Peyer's patch (tissue), 4 donors: ENCODE results near the gene ERGIC3. TPM values are rescaled to one million over a fixed set of nuclear protein-coding genes. Genes with fewer than 3 reads are reported as not detected.

Experiments used
- DNase-seq, 3 donors: peaks; one replicate each; pipeline ENCODE4 v3.0.0-alpha.2; 2017 to 2019
- H3K27ac ChIP-seq, 4 donors: fragments of 200-600 bp; sonication (generic); one replicate each; pipeline ENCODE4 v1.5.1; 2016 to 2019
- H3K27me3 ChIP-seq, 2 donors: fragments of 200-600 bp; sonication (generic); one replicate each; pipeline ENCODE4 v1.5.1; 2019
- H3K36me3 ChIP-seq, 3 donors: fragments of 200-600 bp; sonication (generic); one replicate each; pipeline ENCODE4 v1.5.1; 2016 to 2019
- H3K4me1 ChIP-seq, 4 donors: fragments of 200-600 bp; sonication (generic); one replicate each; pipeline ENCODE4 v1.5.1; 2016 to 2019
- H3K4me3 ChIP-seq, 4 donors: fragments of 200-600 bp; sonication (generic); 1 replicate in 3 of 4; 2 replicates in 1 of 4; pipeline ENCODE4 v1.5.1; 2016 to 2019; ENCODE audit warnings: mild to moderate bottlenecking in 1 of 4
- H3K9me3 ChIP-seq, 4 donors: fragments of 200-600 bp; sonication (generic); one replicate each; pipeline ENCODE4 v1.5.1; 2016 to 2019; ENCODE audit warnings: mild to moderate bottlenecking in 1 of 4
- CTCF ChIP-seq, 6 experiments: fragments of 450-650 bp in 4 of 6; fragments of 200-600 bp in 2 of 6; sonication (generic) in 1 of 6; IDR thresholded peaks; one replicate each; pipeline ENCODE4 v1.5.1; 2017 to 2019; ENCODE audit warnings: antibody characterized with exemption in 6 of 6, mild to moderate bottlenecking in 3 of 6, moderate library complexity in 1 of 6
- POLR2A ChIP-seq, 2 donors: fragments of 450-650 bp; IDR thresholded peaks; one replicate each; pipeline ENCODE4 v1.5.1; 2017; ENCODE audit warnings: antibody characterized with exemption in 2 of 2, mild to moderate bottlenecking in 2 of 2, moderate library complexity in 2 of 2
- total RNA-seq, 4 donors: library from RNA; depleted of rRNA; stranded (reverse); fragments of >200 nt; gene quantifications; one replicate each; pipeline ENCODE4 v1.1.0, GENCODE V29; 2016

Gene ERGIC3
- total RNA-seq, 4 donors from 2014 or later: 183 to 233 (median 201) TPM

GRCh38 chr20:35595456-35595855 lies 53.6 kb downstream of the ERGIC3 start:
- H3K36me3 ChIP-seq: no peaks in the 10 kb centered on the region
- peaks cover 0 to 2% (median under 1%) of the 10 kb centered on the region in 4 donors for H3K4me1 ChIP-seq
- H3K4me3 ChIP-seq: no peak overlapping the region
- no peaks in the 10 kb centered on the region for H3K9me3 ChIP-seq
- H3K27me3 ChIP-seq: no peaks in the 10 kb centered on the region
- no peak overlapping the region for H3K27ac ChIP-seq
- DNase-seq: no peak
- no peak for TF ChIP-seq CTCF (IDR thresholded peaks at IDR 0.05)
- TF ChIP-seq POLR2A (IDR thresholded peaks at IDR 0.05): no peak

GRCh38 chr20:35595901-35596300 lies 54.0 kb downstream of the ERGIC3 start:
- no peaks in the 10 kb centered on the region for H3K9me3 ChIP-seq
- no peak for DNase-seq
- no peaks in the 10 kb centered on the region for H3K36me3 ChIP-seq
- no peak overlapping the region for H3K27ac ChIP-seq
- H3K4me3 ChIP-seq: no peak overlapping the region
- H3K4me1 ChIP-seq: peaks cover 0 to 6% (median 4%) of the 10 kb centered on the region in 4 donors
- TF ChIP-seq POLR2A (IDR thresholded peaks at IDR 0.05) (no peak), CTCF (IDR thresholded peaks at IDR 0.05) (no peak)
- no peaks in the 10 kb centered on the region for H3K27me3 ChIP-seq

GRCh38 chr20:35597186-35597585 lies 55.3 kb downstream of the ERGIC3 start:
- Histone ChIP-seq H3K9me3 (no peaks in the 10 kb centered on the region), H3K4me1 (peaks cover 0 to 18% (median 14%) of the 10 kb centered on the region in 4 donors), H3K36me3 (no peaks in the 10 kb centered on the region), H3K27me3 (no peaks in the 10 kb centered on the region), H3K27ac (no peak overlapping the region), H3K4me3 (no peak overlapping the region)
- TF ChIP-seq POLR2A (IDR thresholded peaks at IDR 0.05): no peak
- no peak for TF ChIP-seq CTCF (IDR thresholded peaks at IDR 0.05)
- DNase-seq: no peak

- no peak overlapping the region for H3K4me3 ChIP-seq
- no peak for TF ChIP-seq POLR2A (IDR thresholded peaks at IDR 0.05)
- H3K4me1 ChIP-seq: peaks cover 0 to 18% (median 15%) of the 10 kb centered on the region in 4 donors
- H3K27me3 ChIP-seq: no peaks in the 10 kb centered on the region
- no peak overlapping the region for H3K27ac ChIP-seq
- H3K36me3 ChIP-seq: no peaks in the 10 kb centered on the region
- H3K9me3 ChIP-seq: no peaks in the 10 kb centered on the region
- no peak for DNase-seq
These were observed 56.6 kb downstream of the ERGIC3 start for GRCh38 chr20:35598476-35598875.

- Histone ChIP-seq H3K4me3 (no peak overlapping the region), H3K36me3 (no peaks in the 10 kb centered on the region), H3K9me3 (no peaks in the 10 kb centered on the region), H3K27ac (no peak overlapping the region), H3K27me3 (no peaks in the 10 kb centered on the region), H3K4me1 (peaks cover 0 to 18% (median 15%) of the 10 kb centered on the region in 4 donors)
- no peak for TF ChIP-seq POLR2A (IDR thresholded peaks at IDR 0.05)
- TF ChIP-seq CTCF (IDR thresholded peaks at IDR 0.05): no peak
- DNase-seq: peak in 1 of 3 donors; percentile 49
These were observed 57.3 kb downstream of the ERGIC3 start for GRCh38 chr20:35598899-35599775.

- no peak overlapping the region for H3K27ac ChIP-seq
- DNase-seq: no peak
- H3K27me3 ChIP-seq: no peaks in the 10 kb centered on the region
- H3K9me3 ChIP-seq: no peaks in the 10 kb centered on the region
- no peak overlapping the region for H3K4me3 ChIP-seq
- peaks cover 0 to 18% (median 15%) of the 10 kb centered on the region in 4 donors for H3K4me1 ChIP-seq
- TF ChIP-seq CTCF (IDR thresholded peaks at IDR 0.05): no peak
- TF ChIP-seq POLR2A (IDR thresholded peaks at IDR 0.05): no peak
- no peaks in the 10 kb centered on the region for H3K36me3 ChIP-seq
These were observed 57.9 kb downstream of the ERGIC3 start for GRCh38 chr20:35599776-35600120.
